GM12878 (cell line): ENCODE results near the gene INSRR. TPM values are rescaled to one million over a fixed set of nuclear protein-coding genes. Genes with fewer than 3 reads are reported as not detected.

Experiments used
- ATAC-seq: fragments of 200-7000 bp; cut with Tn5 transposase; 3 replicates; pipeline ENCODE4 v1.9.1; 2020; ENCODE audit warnings: mild to moderate bottlenecking, moderate library complexity
- BruUV-seq: library from RNA; stranded (reverse); fragments of 400-500 nt; replicated peaks from 2 replicates; lab custom pipeline; 2021; lab: Mats Ljungman, UMichigan
- CTCF ChIA-PET: fragments of 300-600 bp; sonication (Branson Sonifier 250); formaldehyde crosslinking; extraction: SDS; loops from one replicate; lab custom pipeline; 2021; ENCODE audit warnings: inconsistent platforms; lab: Yijun Ruan, JAX
- POLR2A ChIA-PET: fragments of 350-600 bp; formaldehyde crosslinking; extraction: SDS; loops from one replicate; lab custom pipeline; 2021; ENCODE audit warnings: inconsistent platforms; lab: Charles Lee
- RAD21 ChIA-PET: fragments of 300-600 bp; sonication (Branson Sonifier 250); formaldehyde crosslinking; loops from one replicate; lab custom pipeline; 2023; ENCODE audit warnings: antibody characterized with exemption; ENCODE audit not compliant: unreplicated experiment; lab: Charles Lee
- SMC1A ChIA-PET: fragments of 300-600 bp; sonication (Branson Sonifier 250); formaldehyde crosslinking; loops from one replicate; lab custom pipeline; 2023; ENCODE audit not compliant: unreplicated experiment, uncharacterized antibody; lab: Charles Lee
- DNase-seq: peaks from one replicate; pipeline ENCODE4 v3.0.0-alpha.2; 2011; ENCODE audit warnings: low read depth, low spot score
- FAIRE-seq: peaks from 3 replicates; lab custom pipeline; 2011; peaks lifted over from hg19 to GRCh38; lab: Jason Lieb, UNC
- H2AFZ ChIP-seq: 2 replicates; pipeline ENCODE4 v1.6.0; 2011; ENCODE audit warnings: low read depth, low read length, control low read depth; ENCODE audit not compliant: control insufficient read depth
- H3K27ac ChIP-seq: 2 replicates; pipeline ENCODE4 v1.5.1; 2011; ENCODE audit warnings: control low read depth; ENCODE audit not compliant: control insufficient read depth, insufficient read depth
- H3K27me3 ChIP-seq, 2 experiments: replicated peaks in 1 of 2; 2 replicates each; pipeline versions ENCODE4 v1.6.0 to v1.6.1; 2011; ENCODE audit warnings: low read length in 1 of 2; ENCODE audit not compliant: control insufficient read depth in 2 of 2, insufficient read depth in 2 of 2
- H3K36me3 ChIP-seq, 2 experiments: 2 replicates each; pipeline ENCODE4 v1.5.1; 2011; ENCODE audit warnings: low read length in 1 of 2; ENCODE audit not compliant: control insufficient read depth in 2 of 2, insufficient read depth in 2 of 2
- H3K4me1 ChIP-seq: 2 replicates; pipeline ENCODE4 v1.6.1; 2011; ENCODE audit warnings: mild to moderate bottlenecking, low read length, moderate library complexity, mixed read lengths; ENCODE audit not compliant: control insufficient read depth, insufficient read depth
- H3K4me2 ChIP-seq: 2 replicates; pipeline ENCODE4 v1.6.0; 2011; ENCODE audit warnings: control low read depth; ENCODE audit not compliant: control insufficient read depth, insufficient read depth
- H3K4me3 ChIP-seq: fragments of 200-600 bp; sonication (generic); 2 replicates; pipeline ENCODE4 v1.5.1; 2016
- H3K79me2 ChIP-seq: 2 replicates; pipeline ENCODE4 v1.6.0; 2011; ENCODE audit warnings: low read length; ENCODE audit not compliant: control insufficient read depth, insufficient read depth
- H3K9ac ChIP-seq: 2 replicates; pipeline ENCODE4 v1.8.0; 2011; ENCODE audit warnings: low read length, control low read depth, mixed read lengths; ENCODE audit not compliant: control insufficient read depth, insufficient read depth
- H3K9me3 ChIP-seq: replicated peaks from 3 replicates; pipeline ENCODE4 v1.5.1; 2011; ENCODE audit warnings: mild to moderate bottlenecking, low read length; ENCODE audit not compliant: control insufficient read depth, insufficient read depth
- H4K20me1 ChIP-seq: 2 replicates; pipeline ENCODE4 v1.6.0; 2011; ENCODE audit not compliant: control insufficient read depth, insufficient read depth
- BACH1 ChIP-seq: fragments of 450-650 bp; IDR thresholded peaks from 2 replicates; pipeline ENCODE4 v1.6.1; 2017; ENCODE audit warnings: mild to moderate bottlenecking, borderline replicate concordance
- EP300 ChIP-seq, 2 experiments: fragments of 150-350 bp in 1 of 2; IDR thresholded peaks; 2 replicates each; pipeline ENCODE4 v1.6.1; 2011 to 2012; ENCODE audit warnings: low read depth in 2 of 2, low read length in 2 of 2, borderline replicate concordance in 1 of 2, improper control_type of control experiment in 1 of 2, inconsistent platforms in 1 of 2; ENCODE audit not compliant: control insufficient read depth in 1 of 2
- KDM1A ChIP-seq: fragments of 200-600 bp; sonication (generic); IDR thresholded peaks from 2 replicates; pipeline ENCODE4 v1.6.1; 2016; ENCODE audit warnings: borderline replicate concordance
- NKRF ChIP-seq: fragments of 450-650 bp; conservative IDR thresholded peaks from 2 replicates; pipeline ENCODE4 v1.6.1; 2017; ENCODE audit warnings: mild to moderate bottlenecking, moderate library complexity
- NRF1 ChIP-seq: conservative IDR thresholded peaks from 2 replicates; pipeline ENCODE4 v1.6.1; 2011; ENCODE audit warnings: mild to moderate bottlenecking, low read depth, low read length, improper control_type of control experiment
- PBX3 ChIP-seq: IDR thresholded peaks from 2 replicates; pipeline ENCODE4 v1.6.1; 2011; ENCODE audit warnings: mild to moderate bottlenecking, low read depth, low read length, moderate library complexity; ENCODE audit not compliant: insufficient replicate concordance
- RAD21 ChIP-seq: IDR thresholded peaks from 2 replicates; pipeline ENCODE4 v1.6.1; 2011; ENCODE audit warnings: mild to moderate bottlenecking, low read depth, low read length, moderate library complexity; ENCODE audit not compliant: insufficient read depth
- SIX5 ChIP-seq: IDR thresholded peaks from 2 replicates; pipeline ENCODE4 v1.6.1; 2011; ENCODE audit warnings: mild to moderate bottlenecking, low read depth, low read length, moderate library complexity; ENCODE audit not compliant: severe bottlenecking
- SMAD5 ChIP-seq: IDR thresholded peaks from 2 replicates; pipeline ENCODE4 v1.6.1; 2016; ENCODE audit warnings: antibody characterized with exemption, low read depth
- ZNF687 ChIP-seq: fragments of 450-650 bp; IDR thresholded peaks from 2 replicates; pipeline ENCODE4 v1.6.1; 2017; ENCODE audit warnings: mild to moderate bottlenecking, moderate library complexity
- ZZZ3 ChIP-seq: IDR thresholded peaks from 2 replicates; pipeline ENCODE4 v1.6.1; 2011; ENCODE audit warnings: low read depth; ENCODE audit not compliant: control insufficient read depth, insufficient read length
- WGBS: methylation state at CpG from one replicate; pipeline ENCODE4 v1.1.6; 2016; ENCODE audit warnings: low lambda C conversion rate; ENCODE audit not compliant: insufficient replicate concordance, insufficient coverage; ENCODE audit errors: missing lambda C conversion rate; 5-methylcytosine and 5-hydroxymethylcytosine counted together
- in situ Hi-C: fragments of 300-500 bp; cut with MboI; formaldehyde crosslinking; loops from 9 replicates; pipeline ENCODE4 v1.14.3; 2018; ENCODE audit warnings: mixed read lengths
- intact Hi-C: fragments of 100-400 bp; cut with micrococcal nuclease; formaldehyde crosslinking; loops from one replicate; pipeline ENCODE4 v1.14.2; 2022; ENCODE audit not compliant: unreplicated experiment
- polyA plus RNA-seq, 11 experiments: library from polyadenylated mRNA; depleted of rRNA in 4 of 11; unstranded in 6 of 11; stranded (reverse) in 5 of 11; fragments of >200 nt; fragmentation: Nextera tagmentation in 4 of 11; fragmentation: Illumina TruSeq in 1 of 11; extraction: Ambion mirVana in 4 of 11; extraction: Trizol in 1 of 11; gene quantifications; 1 replicate in 1 of 11; 2 replicates in 10 of 11; pipeline versions ENCODE4 v1.2.1 to v1.2.3, GENCODE V29; 2011 to 2016; ENCODE audit warnings: inconsistent platforms in 2 of 11, missing spikeins in 2 of 11, low read depth in 1 of 11
- total RNA-seq, 4 experiments: library from RNA; depleted of rRNA in 3 of 4; stranded (reverse); fragments of >200 nt in 3 of 4; fragmentation: Illumina TruSeq in 1 of 4; extraction: Trizol in 1 of 4; gene quantifications; 2 replicates each; pipeline versions ENCODE4 v1.2.1 to v1.2.3, GENCODE V29; 2013 to 2021

The INSRR gene
- total and polyA plus RNA-seq, 10 of the 15 experiments (the other 5 are each of a cell fraction or from before 2014, with no cell fraction given) = 0.01 TPM; not detected in 9

- TF ChIP-seq NRF1 (no peak), ZNF687 (no peak), NKRF (no peak)
- TF ChIP-seq, all 136 proteins: peak for 0
Observed at GRCh38 chr1:156901966-156902915, 43.3 kb upstream of the INSRR start (continued).

GRCh38 chr1:156901590-156901900 lies 42.6 kb upstream of the INSRR start:
- FAIRE-seq (no peak), DNase-seq (no peak), ATAC-seq (no peak)
- in situ Hi-C loops = no loop called here
- Histone ChIP-seq H3K27me3 (peaks cover 0 to 6% of the 10 kb centered on the region in 2 experiments; a peak in 3 of 4 replicates), H3K36me3 (no peaks in the 10 kb centered on the region), H2AFZ (no peak overlapping the region), H3K4me2 (no peak overlapping the region), H3K4me1 (no peaks in the 10 kb centered on the region), H3K9me3 (no peaks in the 10 kb centered on the region), H3K27ac (no peak overlapping the region), H4K20me1 (no peaks in the 10 kb centered on the region), H3K4me3 (no peak overlapping the region), H3K9ac (no peak overlapping the region), H3K79me2 (no peaks in the 10 kb centered on the region)
- CTCF ChIA-PET = interaction anchor here (0.7 to 1.6 kb wide), 2 partner anchors 42 to 63 kb away, joined by 3 to 4 read pairs; no protein-coding TSS in a partner anchor
- TF ChIP-seq ZZZ3 (no peak), KDM1A (no peak), EP300 (IDR thresholded peaks at IDR 0.05; ENCODE audit: borderline replicate concordance in 1 of 2, control insufficient read depth in 1 of 2, low read depth in 2 of 2, low read length in 2 of 2) (no peak), RAD21 (no peak), SIX5 (no peak), PBX3 (no peak), SMAD5 (no peak), BACH1 (no peak)
- RAD21 ChIA-PET = interaction anchor here (1.2 kb wide), 1 partner anchor 176 kb away, joined by 3 read pairs; no protein-coding TSS in a partner anchor
- 0% methylated on average over 4 of the region's 4 CpGs for WGBS
- intact Hi-C loops = no loop called here
- POLR2A ChIA-PET = no interaction called here
- no TSS peak for BruUV-seq
- SMC1A ChIA-PET = interaction anchor here (0.5 to 1.1 kb wide), 2 partner anchors 143 to 173 kb away, joined by 3 read pairs; no protein-coding TSS in a partner anchor
